GM23248 (cell line): ENCODE results near the gene SNAPIN. TPM values are rescaled to one million over a fixed set of nuclear protein-coding genes. Genes with fewer than 3 reads are reported as not detected.

ENCODE experiments used
- DNase-seq: peaks from one replicate; pipeline ENCODE4 v3.0.0-alpha.2; 2015
- H2AFZ ChIP-seq: fragments of 200-600 bp; sonication (generic); 2 replicates; pipeline ENCODE4 v1.6.1; 2016; ENCODE audit warnings: antibody characterized with exemption
- H3F3A ChIP-seq: fragments of 200-600 bp; sonication (generic); 2 replicates; pipeline ENCODE4 v1.6.1; 2016; ENCODE audit warnings: mild to moderate bottlenecking, antibody characterized with exemption, mixed run types; ENCODE audit not compliant: insufficient read depth
- H3K27ac ChIP-seq: fragments of 200-600 bp; sonication (generic); 2 replicates; pipeline ENCODE4 v1.5.1; 2016; ENCODE audit warnings: mild to moderate bottlenecking
- H3K27me3 ChIP-seq: fragments of 200-600 bp; sonication (generic); replicated peaks from 2 replicates; pipeline ENCODE4 v1.6.1; 2016; ENCODE audit warnings: mild to moderate bottlenecking; ENCODE audit not compliant: insufficient read depth
- H3K36me3 ChIP-seq: fragments of 200-600 bp; sonication (generic); 2 replicates; pipeline ENCODE4 v1.6.1; 2016; ENCODE audit warnings: low read depth, mild to moderate bottlenecking
- H3K4me1 ChIP-seq: fragments of 200-600 bp; sonication (generic); 2 replicates; pipeline ENCODE4 v1.6.1; 2016; ENCODE audit warnings: mild to moderate bottlenecking; ENCODE audit not compliant: insufficient read depth
- H3K4me2 ChIP-seq: fragments of 200-600 bp; sonication (generic); one replicate; pipeline ENCODE4 v1.6.1; 2016; ENCODE audit warnings: mild to moderate bottlenecking; ENCODE audit not compliant: unreplicated experiment
- H3K4me3 ChIP-seq: fragments of 200-600 bp; sonication (generic); 2 replicates; pipeline ENCODE4 v1.5.1; 2016; ENCODE audit warnings: mild to moderate bottlenecking
- H3K79me2 ChIP-seq: fragments of 200-600 bp; sonication (generic); 2 replicates; pipeline ENCODE4 v1.6.1; 2016; ENCODE audit warnings: mild to moderate bottlenecking; ENCODE audit not compliant: insufficient read depth
- H3K9ac ChIP-seq: fragments of 200-600 bp; sonication (generic); 2 replicates; pipeline ENCODE4 v1.6.1; 2016; ENCODE audit warnings: mild to moderate bottlenecking
- H3K9me2 ChIP-seq: fragments of 200-600 bp; sonication (generic); 2 replicates; pipeline ENCODE4 v1.6.1; 2016; ENCODE audit warnings: mixed run types, mild to moderate bottlenecking, moderate library complexity; ENCODE audit not compliant: insufficient read depth
- H3K9me3 ChIP-seq: fragments of 200-600 bp; sonication (generic); one replicate; pipeline ENCODE4 v1.6.1; 2017; ENCODE audit warnings: low read depth
- H4K20me1 ChIP-seq: fragments of 200-600 bp; sonication (generic); 2 replicates; pipeline ENCODE4 v1.6.0; 2016; ENCODE audit not compliant: insufficient read depth
- EZH2 ChIP-seq: fragments of 200-600 bp; sonication (generic); IDR thresholded peaks from 2 replicates; pipeline ENCODE4 v1.6.1; 2018; ENCODE audit warnings: antibody characterized with exemption, mild to moderate bottlenecking; ENCODE audit not compliant: insufficient read depth, poor library complexity, severe bottlenecking
- EZH2phosphoT487 ChIP-seq: fragments of 200-600 bp; sonication (generic); IDR thresholded peaks from 2 replicates; pipeline ENCODE4 v1.6.1; 2018; ENCODE audit warnings: antibody characterized with exemption, moderate library complexity, mild to moderate bottlenecking, low read depth; ENCODE audit not compliant: insufficient read depth
- WGBS, 2 experiments: methylation state at CpG; one replicate each; pipeline ENCODE4 v1.1.6; 2015 to 2017; ENCODE audit warnings: low lambda C conversion rate in 2 of 2, low coverage in 1 of 2; ENCODE audit errors: missing lambda C conversion rate in 2 of 2; 5-methylcytosine and 5-hydroxymethylcytosine counted together
- in situ Hi-C: fragments of 300-500 bp; cut with MboI; formaldehyde crosslinking; loops from 2 replicates; pipeline ENCODE4 v1.15.0; 2020
- polyA plus RNA-seq: library from polyadenylated mRNA; unstranded; fragments of >200 nt; fragmentation: Nextera tagmentation; extraction: Ambion mirVana; gene quantifications from 2 replicates; pipeline ENCODE4 v1.2.1, GENCODE V29; 2016
- total RNA-seq: library from RNA; depleted of rRNA; stranded (reverse); fragments of >200 nt; shearing (Covaris generic); gene quantifications from 2 replicates; pipeline ENCODE4 v1.2.3, GENCODE V29; 2014

SNAPIN gene
- total and polyA plus RNA-seq, 2 experiments from 2014 or later, result 70.5 to 82.1 TPM

DNA sequence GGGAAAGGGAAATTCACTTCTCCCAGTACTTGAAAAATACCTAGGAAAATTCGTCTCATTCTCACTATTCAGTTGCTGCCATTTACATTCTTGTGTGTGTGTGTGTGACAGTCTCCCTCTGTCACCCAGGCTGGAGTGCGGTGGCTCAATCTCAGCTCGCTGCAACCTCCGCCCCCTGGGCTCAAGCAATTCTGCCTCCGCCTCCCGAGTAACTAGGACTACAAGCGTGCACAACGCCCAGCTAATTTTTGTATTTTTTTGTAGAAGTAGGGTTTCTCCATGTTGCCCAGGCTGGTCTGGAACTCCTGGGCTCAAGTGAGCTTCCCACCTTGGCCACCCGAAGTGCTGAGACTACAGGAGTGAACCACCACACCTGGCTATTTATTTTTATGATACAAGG, 1.2 kb downstream of the SNAPIN start:
- peak overlapping the region; percentile 75 for H3K9ac ChIP-seq
- peak overlapping the region; percentile 77 for H3K4me2 ChIP-seq

DNA sequence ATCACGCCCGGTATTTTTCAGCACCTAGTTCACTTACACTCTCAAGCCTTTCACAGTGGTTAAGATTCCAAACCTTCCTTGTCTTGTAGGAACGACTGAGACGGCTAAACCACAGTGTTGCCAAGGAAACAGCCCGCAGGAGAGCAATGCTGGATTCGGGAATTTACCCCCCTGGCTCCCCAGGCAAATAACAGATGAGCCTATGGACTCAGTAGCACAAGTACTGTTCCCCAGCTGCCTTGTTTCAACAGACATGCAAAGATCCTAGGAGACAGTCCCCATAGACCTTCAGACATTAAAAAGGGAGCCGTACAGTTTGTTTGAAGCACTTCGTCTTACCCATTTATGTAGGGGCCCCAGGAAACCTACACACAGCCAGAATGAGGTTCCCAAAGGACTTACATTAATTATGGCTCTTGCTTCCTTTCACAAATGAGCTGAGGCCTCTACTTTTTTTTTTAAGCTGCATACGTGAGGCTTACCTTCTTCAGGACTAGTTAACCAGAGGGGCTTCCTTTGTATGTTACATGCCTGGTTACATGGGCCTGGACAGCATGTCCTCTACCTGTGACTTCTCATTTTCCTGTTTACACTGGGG, 2.7 kb downstream of the SNAPIN start:
- Histone ChIP-seq H3F3A (peaks cover 55% of the 10 kb centered on the region), H2AFZ (no peak overlapping the region), H3K4me1 (peaks cover 10% of the 10 kb centered on the region; the same call in 1 of the 2 replicates), H3K27ac (no peak overlapping the region), H3K9ac (no peak overlapping the region), H3K9me3 (no peaks in the 10 kb centered on the region), H3K27me3 (no peaks in the 10 kb centered on the region), H3K79me2 (peaks cover 36% of the 10 kb centered on the region), H3K9me2 (no peaks in the 10 kb centered on the region), H3K4me2 (no peak overlapping the region), H3K4me3 (no peak overlapping the region), H3K36me3 (peaks cover 53% of the 10 kb centered on the region), H4K20me1 (no peaks in the 10 kb centered on the region)
- DNase-seq, result no peak
- WGBS, 2 experiments, result 60 to 61% methylated on average over 9 of the region's 9 CpGs
- in situ Hi-C loops, result no loop called here
- TF ChIP-seq EZH2 (no peak), EZH2phosphoT487 (no peak)

More for the DNA sequence above, 1.2 kb downstream of the SNAPIN start:
- no peaks in the 10 kb centered on the region for H3K9me3 ChIP-seq
- H3K36me3 ChIP-seq, result peaks cover 38% of the 10 kb centered on the region
- no peaks in the 10 kb centered on the region for H4K20me1 ChIP-seq
- no peaks in the 10 kb centered on the region for H3K9me2 ChIP-seq
- in situ Hi-C loops, result no loop called here
- H2AFZ ChIP-seq, result no peak overlapping the region
- no peak for DNase-seq
- 79 to 82% methylated on average over 9 of the region's 9 CpGs for WGBS, 2 experiments
- H3K27ac ChIP-seq, result no peak overlapping the region
- H3K4me1 ChIP-seq, result peaks cover 10% of the 10 kb centered on the region; the same call in 1 of the 2 replicates
- H3K27me3 ChIP-seq, result no peaks in the 10 kb centered on the region
- H3K4me3 ChIP-seq, result peak overlapping the region; percentile 85
- TF ChIP-seq EZH2 (no peak), EZH2phosphoT487 (no peak)
- H3F3A ChIP-seq, result peaks cover 40% of the 10 kb centered on the region
- H3K79me2 ChIP-seq, result peaks cover 20% of the 10 kb centered on the region

DNA sequence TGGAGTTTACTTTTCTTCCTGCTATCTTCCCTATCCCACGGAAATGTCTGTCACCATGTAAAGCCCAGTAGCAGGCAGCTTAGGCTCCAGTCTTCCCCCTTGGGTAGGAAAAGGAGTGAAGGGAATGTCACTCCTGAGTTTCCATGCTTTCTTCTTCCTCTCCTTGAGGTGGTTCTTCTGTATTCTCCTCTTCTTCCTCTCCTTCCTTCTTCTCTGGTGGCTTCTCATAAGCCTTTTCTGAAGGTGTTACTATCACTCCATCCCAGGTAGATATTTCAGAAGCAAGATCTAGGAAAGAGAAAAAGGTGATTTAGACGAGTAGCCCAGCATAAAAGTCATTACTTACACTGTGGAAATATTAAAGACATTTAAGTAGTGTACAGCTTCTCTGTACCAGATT, 3.8 kb downstream of the SNAPIN start:
- DNase-seq, result no peak
- Histone ChIP-seq H3K4me2 (no peak overlapping the region), H3K36me3 (peaks cover 64% of the 10 kb centered on the region), H3K4me1 (peaks cover 10% of the 10 kb centered on the region; the same call in 1 of the 2 replicates), H3K9me3 (no peaks in the 10 kb centered on the region), H3K4me3 (no peak overlapping the region), H3K27ac (0 out of 2 replicates have a peak overlapping the region, but pooled peaks have one; percentile 64), H3K79me2 (peaks cover 46% of the 10 kb centered on the region), H3K27me3 (no peaks in the 10 kb centered on the region), H3K9me2 (no peaks in the 10 kb centered on the region), H2AFZ (no peak overlapping the region), H4K20me1 (no peaks in the 10 kb centered on the region), H3F3A (peaks cover 63% of the 10 kb centered on the region), H3K9ac (no peak overlapping the region)
- TF ChIP-seq EZH2 (no peak), EZH2phosphoT487 (no peak)
- in situ Hi-C loops, result no loop called here
- WGBS, 2 experiments, result 48 to 52% methylated on average over 2 of the region's 2 CpGs

DNA sequence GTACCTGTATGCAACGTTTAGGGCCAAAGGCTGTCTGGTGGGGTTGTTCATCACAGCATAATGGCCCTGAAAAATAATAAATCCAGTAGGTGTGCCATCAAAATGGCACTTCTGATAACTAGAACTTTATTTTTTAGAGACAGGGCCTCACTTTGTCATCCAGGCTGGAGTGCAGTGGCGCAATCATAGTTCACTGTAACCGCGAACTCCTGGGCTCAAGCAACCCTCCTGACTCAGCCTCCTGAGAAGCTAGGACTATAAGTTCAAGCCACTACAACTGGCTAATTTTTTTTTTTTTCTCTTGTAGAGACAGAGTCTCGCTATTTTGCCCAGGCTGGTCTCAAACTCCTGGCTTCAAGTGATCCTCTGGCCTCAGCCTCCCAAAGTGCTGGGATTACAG, 4.7 kb downstream of the SNAPIN start:
- Histone ChIP-seq H3K4me1 (peaks cover 10% of the 10 kb centered on the region; the same call in 1 of the 2 replicates), H3K27me3 (no peaks in the 10 kb centered on the region), H2AFZ (no peak overlapping the region), H3K4me2 (no peak overlapping the region), H3K79me2 (peaks cover 56% of the 10 kb centered on the region), H3K36me3 (peaks cover 73% of the 10 kb centered on the region), H3K9me2 (no peaks in the 10 kb centered on the region), H3K4me3 (no peak overlapping the region), H3F3A (peaks cover 73% of the 10 kb centered on the region), H3K27ac (peak overlapping the region; percentile 64), H3K9me3 (no peaks in the 10 kb centered on the region), H4K20me1 (no peaks in the 10 kb centered on the region), H3K9ac (no peak overlapping the region)
- 77 to 82% methylated on average over 5 of the region's 5 CpGs for WGBS, 2 experiments
- no peak for TF ChIP-seq EZH2phosphoT487
- no peak for TF ChIP-seq EZH2
- in situ Hi-C loops, result no loop called here
- DNase-seq, result peak; percentile 68
